GM21576 (cell line): Measurements from ENCODE around the gene IFNGR1.
A peak's percentile ranks its signal among the peaks of the same experiment; 100 is the strongest.

Experiments used
- ATAC-seq: cut with Tn5 transposase; IDR thresholded peaks from one replicate; pipeline ENCODE4 v1.9.1; 2021; ENCODE audit warnings: mild to moderate bottlenecking, moderate library complexity; ENCODE audit not compliant: unreplicated experiment

Gene IFNGR1

GRCh38 chr6:137181891-137182653 lies 37.1 kb downstream of the IFNGR1 start:
- no peak for ATAC-seq

- no peak for ATAC-seq
These were observed 41.6 kb downstream of the IFNGR1 start for GRCh38 chr6:137177611-137178010.

- ATAC-seq, result no peak
These were observed 42.5 kb downstream of the IFNGR1 start for GRCh38 chr6:137176729-137177128.

- ATAC-seq, result no peak
These were observed 43.3 kb downstream of the IFNGR1 start for GRCh38 chr6:137175868-137176245.

GRCh38 chr6:137175157-137175867 lies 43.9 kb downstream of the IFNGR1 start:
- ATAC-seq, result no peak

GRCh38 chr6:137173501-137173900 lies 45.7 kb downstream of the IFNGR1 start, which contains the start of gene IL22RA2:
IL22RA2 (minus strand) TSS chr6:137173644; CDS start chr6:137161749, 11,895 bp downstream.
- ATAC-seq, result no peak

GRCh38 chr6:137172734-137173431 lies 46.3 kb downstream of the IFNGR1 start:
- no peak for ATAC-seq

- ATAC-seq, result no peak
These were observed 47.1 kb downstream of the IFNGR1 start for GRCh38 chr6:137171824-137172733.

- ATAC-seq, result no peak
These were observed 48.2 kb downstream of the IFNGR1 start for GRCh38 chr6:137171053-137171374.

GRCh38 chr6:137170266-137171052 lies 48.7 kb downstream of the IFNGR1 start:
- no peak for ATAC-seq

GRCh38 chr6:137167702-137168377 lies 51.3 kb downstream of the IFNGR1 start:
- ATAC-seq, result no peak

GRCh38 chr6:137166247-137167098 lies 52.7 kb downstream of the IFNGR1 start:
- ATAC-seq, result no peak

GRCh38 chr6:137165375-137166246 lies 53.6 kb downstream of the IFNGR1 start:
- peak; percentile 61 for ATAC-seq

- no peak for ATAC-seq
These were observed 55.4 kb downstream of the IFNGR1 start for GRCh38 chr6:137163732-137164318.

GRCh38 chr6:137162692-137163306 lies 56.4 kb downstream of the IFNGR1 start:
- no peak for ATAC-seq

- no peak for ATAC-seq
These were observed 57.2 kb downstream of the IFNGR1 start for GRCh38 chr6:137161949-137162348.

GRCh38 chr6:137160763-137161162 lies 58.4 kb downstream of the IFNGR1 start:
- ATAC-seq, result no peak
